Esophagus squamous epithelium (tissue), 4 donors: ENCODE measurements around the gene EPC2.

Experiments
- CTCF ChIP-seq, 6 experiments: fragments of 450-650 bp in 4 of 6; fragments of 200-600 bp in 2 of 6; sonication (generic) in 2 of 6; IDR thresholded peaks; one replicate each; pipeline ENCODE4 v1.5.1; 2016 to 2019; ENCODE audit warnings: antibody characterized with exemption in 6 of 6, mild to moderate bottlenecking in 4 of 6, moderate library complexity in 4 of 6
- POLR2A ChIP-seq, 4 donors: fragments of 450-650 bp; IDR thresholded peaks; one replicate each; pipeline ENCODE4 v1.6.1; 2017; ENCODE audit warnings: antibody characterized with exemption in 4 of 4, mild to moderate bottlenecking in 4 of 4, moderate library complexity in 3 of 4

- TF ChIP-seq CTCF (IDR thresholded peaks at IDR 0.05) (no peak), POLR2A (IDR thresholded peaks at IDR 0.05) (no peak)
Measured at GRCh38 chr2:148603562-148603920, 41.0 kb upstream of the EPC2 start.
